Glutamatergic neuron (in vitro differentiated cells): ENCODE results near the gene CDC25A. TPM values are rescaled to one million over a fixed set of nuclear protein-coding genes. Genes with fewer than 3 reads are reported as not detected.

ENCODE experiments used
- DNase-seq: peaks from one replicate; pipeline ENCODE4 v3.0.0; 2022
- H3K27ac Mint-ChIP-seq: one replicate; pipeline ENCODE4 v1.8.0; 2020; ENCODE audit warnings: mild to moderate bottlenecking, mixed read lengths, inconsistent platforms; ENCODE audit not compliant: unreplicated experiment
- H3K27me3 Mint-ChIP-seq: one replicate; pipeline ENCODE4 v1.8.0; 2020; ENCODE audit warnings: mild to moderate bottlenecking, moderate library complexity, mixed read lengths, inconsistent platforms; ENCODE audit not compliant: unreplicated experiment
- H3K36me3 Mint-ChIP-seq: one replicate; pipeline ENCODE4 v1.8.0; 2020; ENCODE audit warnings: mild to moderate bottlenecking, mixed read lengths, inconsistent platforms; ENCODE audit not compliant: unreplicated experiment
- H3K4me1 Mint-ChIP-seq: one replicate; pipeline ENCODE4 v1.8.0; 2020; ENCODE audit warnings: mild to moderate bottlenecking, low read depth, mixed read lengths, inconsistent platforms; ENCODE audit not compliant: unreplicated experiment
- H3K4me3 Mint-ChIP-seq: one replicate; pipeline ENCODE4 v1.8.0; 2020; ENCODE audit warnings: mild to moderate bottlenecking, mixed read lengths, inconsistent platforms; ENCODE audit not compliant: unreplicated experiment
- H3K9me3 Mint-ChIP-seq: one replicate; pipeline ENCODE4 v1.8.0; 2020; ENCODE audit warnings: mild to moderate bottlenecking, moderate library complexity, mixed read lengths, inconsistent platforms; ENCODE audit not compliant: unreplicated experiment
- CTCF ChIP-seq: fragments of 200-600 bp; sonication (generic); IDR thresholded peaks from one replicate; pipeline ENCODE4 v1.5.0; 2021; ENCODE audit not compliant: partially characterized antibody, unreplicated experiment
- total RNA-seq: library from RNA; stranded (reverse); fragmentation: NEBNext Ultra II Directional; extraction: Animal tissue kit (Norgen Biotek cat#: 25700); gene quantifications from one replicate; pipeline ENCODE4 v1.2.1, GENCODE V29; 2021; ENCODE audit not compliant: unreplicated experiment

Gene CDC25A
- total RNA-seq, 1 donor from 2014 or later, result 11.8 TPM

- no peaks in the 10 kb centered on the region for H3K4me1 Mint-ChIP-seq
- no peak for TF ChIP-seq CTCF
- H3K9me3 Mint-ChIP-seq, result no peaks in the 10 kb centered on the region
- peaks cover 5% of the 10 kb centered on the region for H3K27me3 Mint-ChIP-seq
- H3K27ac Mint-ChIP-seq, result no peak overlapping the region
- H3K36me3 Mint-ChIP-seq, result no peaks in the 10 kb centered on the region
- H3K4me3 Mint-ChIP-seq, result no peak overlapping the region
- DNase-seq, result no peak
These were observed 50.7 kb downstream of the CDC25A start for GRCh38 chr3:48137425-48137999.

GRCh38 chr3:48135552-48136495 lies 52.4 kb downstream of the CDC25A start:
- no peaks in the 10 kb centered on the region for H3K36me3 Mint-ChIP-seq
- no peaks in the 10 kb centered on the region for H3K9me3 Mint-ChIP-seq
- DNase-seq, result no peak
- no peak for TF ChIP-seq CTCF
- H3K27me3 Mint-ChIP-seq, result peaks cover 5% of the 10 kb centered on the region
- H3K27ac Mint-ChIP-seq, result no peak overlapping the region
- no peak overlapping the region for H3K4me3 Mint-ChIP-seq
- no peaks in the 10 kb centered on the region for H3K4me1 Mint-ChIP-seq

GRCh38 chr3:48130321-48130904 lies 57.8 kb downstream of the CDC25A start:
- Mint-ChIP-seq H3K27ac (no peak overlapping the region), H3K9me3 (no peaks in the 10 kb centered on the region), H3K4me3 (no peak overlapping the region), H3K27me3 (peaks cover 2% of the 10 kb centered on the region), H3K4me1 (no peaks in the 10 kb centered on the region), H3K36me3 (no peaks in the 10 kb centered on the region)
- no peak for DNase-seq
- TF ChIP-seq CTCF, result no peak

GRCh38 chr3:48129921-48130320 lies 58.3 kb downstream of the CDC25A start:
- H3K4me1 Mint-ChIP-seq, result no peaks in the 10 kb centered on the region
- H3K9me3 Mint-ChIP-seq, result no peaks in the 10 kb centered on the region
- H3K4me3 Mint-ChIP-seq, result no peak overlapping the region
- no peak for TF ChIP-seq CTCF
- no peaks in the 10 kb centered on the region for H3K36me3 Mint-ChIP-seq
- H3K27me3 Mint-ChIP-seq, result peaks cover 2% of the 10 kb centered on the region
- H3K27ac Mint-ChIP-seq, result no peak overlapping the region
- DNase-seq, result no peak
